Fibroblast of lung (primary cell): ENCODE data around the gene CFAP298.

Source experiments
- CTCF ChIP-seq, 2 donors: IDR thresholded peaks in 1 of 2; conservative IDR thresholded peaks in 1 of 2; 1 replicate in 1 of 2; 2 replicates in 1 of 2; pipeline ENCODE4 v1.5.1; 2011 to 2012; ENCODE audit warnings: low read length in 2 of 2, control low read depth in 1 of 2, inconsistent platforms in 1 of 2, low read depth in 1 of 2, mild to moderate bottlenecking in 1 of 2
- EZH2 ChIP-seq: IDR thresholded peaks from 2 replicates; pipeline ENCODE4 v1.5.1; 2012; ENCODE audit warnings: low read length, control low read depth, mild to moderate bottlenecking; ENCODE audit errors: missing control alignments

GRCh38 chr21:32559006-32559610 lies 53.1 kb downstream of the CFAP298 start:
- TF ChIP-seq CTCF (conservative IDR thresholded peaks at IDR 0.05 in 1 of 2, IDR thresholded peaks at IDR 0.05 in 1 of 2; ENCODE audit: low read depth in 1 of 2, low read length in 2 of 2) (no peak), EZH2 (no peak)
